K562 (cell line): ENCODE results near the gene ARMH3. TPM values are rescaled to one million over a fixed set of nuclear protein-coding genes. Genes with fewer than 3 reads are reported as not detected.

Experiments used
- ATAC-seq: fragments of 200-7000 bp; cut with Tn5 transposase; 3 replicates; pipeline ENCODE4 v1.9.1; 2020; ENCODE audit warnings: moderate library complexity
- BruUV-seq: library from RNA; stranded (reverse); fragments of 400-500 nt; replicated peaks from 2 replicates; lab custom pipeline; 2021; lab: Mats Ljungman, UMichigan
- CTCF ChIA-PET: fragments of 300-600 bp; formaldehyde crosslinking; extraction: SDS; loops from one replicate; lab custom pipeline; 2021; ENCODE audit warnings: low intra/inter-chr PET ratio; lab: Yijun Ruan, JAX
- POLR2A ChIA-PET: fragments of 300-600, 350-650 bp; sonication (Branson Sonifier 250); formaldehyde crosslinking; extraction: SDS; loops from one replicate; lab custom pipeline; 2021; ENCODE audit warnings: antibody characterized with exemption, inconsistent platforms; lab: Yijun Ruan, JAX
- DNase-seq, 4 experiments: peaks; one replicate each; pipeline versions ENCODE4 v3.0.0 to v3.0.0-alpha.2; 2011 to 2018; ENCODE audit warnings: low spot score in 3 of 4, mixed read lengths in 3 of 4; ENCODE audit errors: extremely low read depth in 1 of 4
- FAIRE-seq: peaks from 2 replicates; lab custom pipeline; 2011; peaks lifted over from hg19 to GRCh38; lab: Jason Lieb, UNC
- H2AFZ ChIP-seq: 2 replicates; pipeline ENCODE4 v1.6.0; 2011; ENCODE audit warnings: low read depth, low read length, control low read depth, inconsistent platforms
- H3K27ac ChIP-seq: fragments of 200-600 bp; 3 replicates; pipeline ENCODE4 v1.8.0; 2011; ENCODE audit warnings: low read depth, mild to moderate bottlenecking, control low read depth, inconsistent platforms, low read length, moderate library complexity, mixed read lengths; ENCODE audit errors: extremely low read depth
- H3K27me3 ChIP-seq, 2 experiments: fragments of 300-600 bp in 1 of 2; 2 replicates in 1 of 2; 3 replicates in 1 of 2; pipeline versions ENCODE4 v1.6.0 to v1.8.0; 2011; ENCODE audit warnings: inconsistent platforms in 2 of 2, low read length in 2 of 2, mild to moderate bottlenecking in 1 of 2, mixed read lengths in 1 of 2, moderate library complexity in 1 of 2; ENCODE audit not compliant: control insufficient read depth in 2 of 2, insufficient read depth in 2 of 2
- H3K36me3 ChIP-seq: fragments of 300-600 bp; 3 replicates; pipeline ENCODE4 v1.8.0; 2011; ENCODE audit warnings: mild to moderate bottlenecking, low read length, inconsistent platforms; ENCODE audit not compliant: control insufficient read depth, insufficient read depth
- H3K4me1 ChIP-seq, 2 experiments: fragments of 200-600 bp in 1 of 2; replicated peaks in 1 of 2; 2 replicates in 1 of 2; 3 replicates in 1 of 2; pipeline versions ENCODE4 v1.5.1 to v1.8.0; 2011; ENCODE audit warnings: inconsistent platforms in 2 of 2, low read length in 2 of 2, mild to moderate bottlenecking in 1 of 2, mixed read lengths in 1 of 2, moderate library complexity in 1 of 2; ENCODE audit not compliant: control insufficient read depth in 2 of 2, insufficient read depth in 2 of 2
- H3K4me2 ChIP-seq: 2 replicates; pipeline ENCODE4 v1.6.1; 2011; ENCODE audit warnings: low read length, control low read depth, inconsistent platforms, mixed read lengths; ENCODE audit not compliant: insufficient read depth
- H3K4me3 ChIP-seq: fragments of 200-600 bp; sonication (generic), shearing (Covaris generic); 2 replicates; pipeline ENCODE4 v1.5.1; 2016; ENCODE audit warnings: control low read depth, inconsistent platforms
- H3K79me2 ChIP-seq: fragments of 200-600 bp; 3 replicates; pipeline ENCODE4 v1.8.0; 2011; ENCODE audit warnings: low read length, inconsistent platforms; ENCODE audit not compliant: control insufficient read depth, insufficient read depth
- H3K9ac ChIP-seq, 2 experiments: 2 replicates each; pipeline versions ENCODE4 v1.6.0 to v1.6.1; 2011; ENCODE audit warnings: low read depth in 2 of 2, low read length in 2 of 2, control low read depth in 1 of 2, inconsistent platforms in 1 of 2, mild to moderate bottlenecking in 1 of 2, mixed read lengths in 1 of 2; ENCODE audit not compliant: insufficient read depth in 1 of 2
- H3K9me1 ChIP-seq: one replicate; pipeline ENCODE4 v1.6.0; 2011; ENCODE audit warnings: inconsistent platforms, mild to moderate bottlenecking, low read length, moderate library complexity; ENCODE audit not compliant: control insufficient read depth, insufficient read depth
- H3K9me3 ChIP-seq: replicated peaks from 2 replicates; pipeline ENCODE4 v1.5.1; 2011; ENCODE audit warnings: low read depth, low read length, inconsistent platforms; ENCODE audit not compliant: control insufficient read depth, insufficient read depth
- H4K20me1 ChIP-seq: replicated peaks from 2 replicates; pipeline ENCODE4 v1.6.1; 2011; ENCODE audit warnings: low read length, inconsistent platforms, mixed read lengths; ENCODE audit not compliant: control insufficient read depth, insufficient read depth
- ATF2 ChIP-seq: sonication (generic); formaldehyde crosslinking; IDR thresholded peaks from 2 replicates; pipeline ENCODE4 v1.8.1; 2022; ENCODE audit warnings: missing genetic modification reagents
- CTCF ChIP-seq, 3 experiments: IDR thresholded peaks in 2 of 3; conservative IDR thresholded peaks in 1 of 3; 2 replicates each; pipeline ENCODE4 v1.5.1; 2011 to 2012; ENCODE audit warnings: low read length in 3 of 3, mild to moderate bottlenecking in 3 of 3, control low read depth in 2 of 3, improper control_type of control experiment in 1 of 3, inconsistent platforms in 1 of 3, low read depth in 1 of 3, mixed read lengths in 1 of 3, moderate library complexity in 1 of 3; ENCODE audit not compliant: insufficient read depth in 2 of 3
- ELF1 ChIP-seq: fragments of 200-800 bp; sonication (Bioruptor generic); IDR thresholded peaks from 2 replicates; pipeline ENCODE4 v1.6.1; 2016; ENCODE audit warnings: missing genetic modification characterization, missing compliant biosample characterization
- KLF1 ChIP-seq: fragments of 450-650 bp; IDR thresholded peaks from 2 replicates; pipeline ENCODE4 v1.6.1; 2016; ENCODE audit warnings: missing genetic modification characterization, missing compliant biosample characterization
- NONO ChIP-seq, 2 experiments: fragments of 200-400 bp in 1 of 2; fragments of 450-650 bp in 1 of 2; formaldehyde crosslinking in 1 of 2; IDR thresholded peaks; 2 replicates each; pipeline ENCODE4 v1.6.1; 2017; ENCODE audit warnings: low read depth in 2 of 2, mild to moderate bottlenecking in 2 of 2, moderate library complexity in 2 of 2, low read length in 1 of 2
- NUFIP1 ChIP-seq: fragments of 450-650 bp; IDR thresholded peaks from 2 replicates; pipeline ENCODE4 v1.6.1; 2018; ENCODE audit not compliant: partially characterized antibody
- PURB ChIP-seq: sonication (generic); formaldehyde crosslinking; IDR thresholded peaks from 2 replicates; pipeline ENCODE4 v1.9.0; 2021; ENCODE audit warnings: low read depth, mild to moderate bottlenecking, missing genetic modification reagents
- RFX7 ChIP-seq: fragments of 250-450 bp; sonication (Bioruptor Pico); IDR thresholded peaks from 2 replicates; pipeline ENCODE4 v1.5.1; 2021; ENCODE audit warnings: mild to moderate bottlenecking
- STAG1 ChIP-seq: sonication (generic); formaldehyde crosslinking; IDR thresholded peaks from 2 replicates; pipeline ENCODE4 v1.5.0; 2020; ENCODE audit warnings: missing genetic modification reagents, borderline replicate concordance
- TCF7L2 ChIP-seq: fragments of 150-350 bp; IDR thresholded peaks from 2 replicates; pipeline ENCODE4 v1.6.1; 2016; ENCODE audit warnings: low read depth, mild to moderate bottlenecking, low read length, moderate library complexity
- ZBTB12 ChIP-seq: fragments of 250-450 bp; sonication (Bioruptor Pico); IDR thresholded peaks from 2 replicates; pipeline ENCODE4 v1.4.0; 2020
- ZNF212 ChIP-seq: fragments of 450-650 bp; formaldehyde crosslinking; IDR thresholded peaks from 2 replicates; pipeline ENCODE4 v1.4.0; 2020; ENCODE audit warnings: mild to moderate bottlenecking
- ZNF274 ChIP-seq: IDR thresholded peaks from 2 replicates; pipeline ENCODE4 v1.6.1; 2011; ENCODE audit warnings: low read depth, mild to moderate bottlenecking, low read length, moderate library complexity, borderline replicate concordance
- ZNF780A ChIP-seq: fragments of 250-450 bp; sonication (Bioruptor Pico); IDR thresholded peaks from 2 replicates; pipeline ENCODE4 v1.5.0; 2021; ENCODE audit warnings: mild to moderate bottlenecking
- WGBS: fragments of 100-300 bp; shearing (Covaris generic); methylation state at CpG from one replicate; pipeline ENCODE4 v1.1.6; 2016; ENCODE audit warnings: low coverage, mixed read lengths; ENCODE audit not compliant: insufficient coverage; ENCODE audit errors: missing lambda C conversion rate; 5-methylcytosine and 5-hydroxymethylcytosine counted together
- in situ Hi-C: fragments of 300-500 bp; cut with MboI; formaldehyde crosslinking; loops from 4 replicates; pipeline ENCODE4 v1.15.0; 2018; ENCODE audit warnings: inconsistent platforms, mixed read lengths
- intact Hi-C: fragments of 100-400 bp; cut with micrococcal nuclease; formaldehyde crosslinking; loops from 2 replicates; pipeline ENCODE4 v1.14.2; 2022
- polyA plus RNA-seq, 8 experiments: library from polyadenylated mRNA; depleted of rRNA in 4 of 8; stranded (reverse) in 5 of 8; unstranded in 3 of 8; fragments of >200 nt; fragmentation: Nextera tagmentation in 2 of 8; fragmentation: Illumina TruSeq in 1 of 8; extraction: Ambion mirVana in 2 of 8; extraction: Trizol in 1 of 8; gene quantifications; 2 replicates each; pipeline versions ENCODE4 v1.2.1 to v1.2.3, GENCODE V29; 2011 to 2014; ENCODE audit warnings: inconsistent platforms in 1 of 8, missing spikeins in 1 of 8
- total RNA-seq, 7 experiments: library from RNA; depleted of rRNA in 6 of 7; stranded (reverse); fragments of >200 nt in 6 of 7; fragmentation: Illumina TruSeq in 2 of 7; extraction: Trizol in 2 of 7; gene quantifications; 2 replicates each; pipeline versions ENCODE4 v1.2.1 to v1.2.3, GENCODE V29; 2011 to 2021; ENCODE audit warnings: low replicate concordance in 1 of 7
- TF ChIP-seq, protein P1 (sequence below): fragments of 450-650 bp; formaldehyde crosslinking; IDR thresholded peaks from 2 replicates; pipeline ENCODE4 v1.4.0; 2020; ENCODE audit warnings: mild to moderate bottlenecking, moderate library complexity

The ARMH3 gene
- total and polyA plus RNA-seq, 9 of the 15 experiments (the other 6 are each of a cell fraction or from before 2014, with no cell fraction given): 0.29 to 0.73 TPM; not detected in 7

GRCh38 chr10:102065561-102066398 is 9.8 kb upstream of the ARMH3 start:
- Histone ChIP-seq H3K4me2 (peak overlapping the region; percentile 84), H3K27me3 (no peaks in the 10 kb centered on the region), H3K4me1 (peaks cover 25 to 38% of the 10 kb centered on the region in 2 experiments; a peak in 4 of 5 replicates), H3K9me3 (no peaks in the 10 kb centered on the region), H3K9me1 (peaks cover 4% of the 10 kb centered on the region), H3K9ac (peak overlapping the region; percentile 80 to 99), H3K79me2 (peaks cover 21% of the 10 kb centered on the region), H2AFZ (peak overlapping the region; percentile 92; the same call in 1 of the 2 replicates), H3K27ac (peak overlapping the region; percentile 76; the same call in 2 of the 3 replicates), H4K20me1 (peaks cover 5% of the 10 kb centered on the region; the same call in 1 of the 2 replicates), H3K4me3 (peak overlapping the region; percentile 92), H3K36me3 (peaks cover 9% of the 10 kb centered on the region; the same call in 1 of the 3 replicates)
- no TSS peak for BruUV-seq
- ChIA-PET POLR2A (interaction anchor here (0.6 to 1.2 kb wide), 3 partner anchors 36 to 377 kb away, joined by 3 to 4 read pairs (median 3); no protein-coding TSS in a partner anchor), CTCF (no interaction called here)
- in situ Hi-C loops: no loop called here
- ATAC-seq (peak; percentile 61), DNase-seq (peak in 1 of 4 experiments; percentile 29), FAIRE-seq (no peak)
- WGBS: 9% methylated on average over 28 of the region's 63 CpGs
- intact Hi-C loops: loop anchor here (2.0 to 5.0 kb wide), 2 partner anchors 47 to 853 kb away; no protein-coding TSS in a partner anchor
- no peak for TF ChIP-seq ZBTB12 (CRISPR knock-in tag)
- 0 out of 2 replicates have a peak, but pooled peaks have one; percentile 25 for TF ChIP-seq ATF2 (CRISPR knock-in tag)
- peak in 2 of 3 experiments; percentile 2 to 21; a peak in 1 of 6 replicates for TF ChIP-seq CTCF (IDR thresholded peaks at IDR 0.05 in 2 of 3, conservative IDR thresholded peaks at IDR 0.05 in 1 of 3; ENCODE audit: insufficient read depth in 2 of 3, low read depth in 1 of 3, low read length in 3 of 3)
- TF ChIP-seq STAG1 (CRISPR knock-in tag): no peak
- peak; percentile 40; the same call in 1 of the 2 replicates for TF ChIP-seq ELF1 (tag)
- no peak for TF ChIP-seq PURB (CRISPR knock-in tag)
- TF ChIP-seq ZNF274: no peak
- no peak for TF ChIP-seq ZNF212 (CRISPR knock-in tag)
- TF ChIP-seq NONO (IDR thresholded peaks at IDR 0.05; ENCODE audit: low read depth in 2 of 2, low read length in 1 of 2): peak in 1 of 2 experiments; percentile 13; a peak in 1 of 4 replicates
- TF ChIP-seq, protein P1, sequence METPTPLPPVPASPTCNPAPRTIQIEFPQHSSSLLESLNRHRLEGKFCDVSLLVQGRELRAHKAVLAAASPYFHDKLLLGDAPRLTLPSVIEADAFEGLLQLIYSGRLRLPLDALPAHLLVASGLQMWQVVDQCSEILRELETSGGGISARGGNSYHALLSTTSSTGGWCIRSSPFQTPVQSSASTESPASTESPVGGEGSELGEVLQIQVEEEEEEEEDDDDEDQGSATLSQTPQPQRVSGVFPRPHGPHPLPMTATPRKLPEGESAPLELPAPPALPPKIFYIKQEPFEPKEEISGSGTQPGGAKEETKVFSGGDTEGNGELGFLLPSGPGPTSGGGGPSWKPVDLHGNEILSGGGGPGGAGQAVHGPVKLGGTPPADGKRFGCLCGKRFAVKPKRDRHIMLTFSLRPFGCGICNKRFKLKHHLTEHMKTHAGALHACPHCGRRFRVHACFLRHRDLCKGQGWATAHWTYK (CRISPR knock-in tag): 0 out of 2 replicates have a peak, but pooled peaks have one; percentile 16
- TF ChIP-seq NUFIP1: no peak
- no peak for TF ChIP-seq ZNF780A
- TF ChIP-seq RFX7: no peak
- TF ChIP-seq KLF1 (tag): no peak
- TF ChIP-seq TCF7L2: no peak
